ENCODE data around the gene CFL1. TPM values are rescaled to one million over a fixed set of nuclear protein-coding genes. Genes with fewer than 3 reads are reported as not detected.
"Not testable (repeated sequence)": the region's sequence is repeated elsewhere in the genome, so short reads cannot be mapped to it uniquely, and the experiment has no call there.

The CFL1 gene
- total RNA-seq, 1 experiment from 2014 or later, result 1,911 TPM

- in situ Hi-C loops (cut with HindIII; ENCODE audit: low pct_unique_long_range_greater_than_20kb, low sequenced_read_pairs), result no loop called here
- peak within 1 kb of the TSS; percentile 13 to 21; a peak in 3 of 4 replicates for H3K4me3 ChIP-seq (ENCODE audit: low read depth in 2 of 2, low read length in 2 of 2)
- ChIA-PET CTCF (interaction anchor here (1.5 kb wide), 1 partner anchor 18 kb away, joined by 6 read pairs; no protein-coding TSS in a partner anchor), POLR2A (no interaction called here)
- no peaks in the 10 kb centered on the region for H3K36me3 ChIP-seq (ENCODE audit: control insufficient read depth, insufficient read depth, low read length)
- H3K27ac ChIP-seq (ENCODE audit: low read length), result no peak within 1 kb of the TSS
- DNase-seq (ENCODE audit: low read depth, low spot score) (no peak), ATAC-seq (peak; percentile 90)
- intact Hi-C loops (cut with micrococcal nuclease; ENCODE audit: unreplicated experiment), result no loop called here
- H3K9me3 ChIP-seq (ENCODE audit: control insufficient read depth, insufficient read depth, low read depth, low read length), result no peaks in the 10 kb centered on the region; the same call in 1 of the 2 replicates
- BruUV-seq (replicated peaks), result no TSS peak
- no peaks in the 10 kb centered on the region for H3K4me1 ChIP-seq (ENCODE audit: control insufficient read depth, insufficient read depth, low read length)
- H3K27me3 ChIP-seq (ENCODE audit: control insufficient read depth, insufficient read depth, low read length), result peaks cover 6% of the 10 kb centered on the region; the same call in 1 of the 2 replicates
- TF ChIP-seq SIN3A (IDR thresholded peaks at IDR 0.05; ENCODE audit: borderline replicate concordance, insufficient read depth, low read depth, low read length) (no peak), POLR2AphosphoS5 (IDR thresholded peaks at IDR 0.05; ENCODE audit: low read depth, low read length) (no peak), TCF7L2 (IDR thresholded peaks at IDR 0.05; ENCODE audit: low read depth, low read length) (no peak), REST (IDR thresholded peaks at IDR 0.05; ENCODE audit: insufficient read depth in 1 of 2, low read depth in 2 of 2, low read length in 1 of 2) (no peak)
- TF ChIP-seq, protein P1, sequence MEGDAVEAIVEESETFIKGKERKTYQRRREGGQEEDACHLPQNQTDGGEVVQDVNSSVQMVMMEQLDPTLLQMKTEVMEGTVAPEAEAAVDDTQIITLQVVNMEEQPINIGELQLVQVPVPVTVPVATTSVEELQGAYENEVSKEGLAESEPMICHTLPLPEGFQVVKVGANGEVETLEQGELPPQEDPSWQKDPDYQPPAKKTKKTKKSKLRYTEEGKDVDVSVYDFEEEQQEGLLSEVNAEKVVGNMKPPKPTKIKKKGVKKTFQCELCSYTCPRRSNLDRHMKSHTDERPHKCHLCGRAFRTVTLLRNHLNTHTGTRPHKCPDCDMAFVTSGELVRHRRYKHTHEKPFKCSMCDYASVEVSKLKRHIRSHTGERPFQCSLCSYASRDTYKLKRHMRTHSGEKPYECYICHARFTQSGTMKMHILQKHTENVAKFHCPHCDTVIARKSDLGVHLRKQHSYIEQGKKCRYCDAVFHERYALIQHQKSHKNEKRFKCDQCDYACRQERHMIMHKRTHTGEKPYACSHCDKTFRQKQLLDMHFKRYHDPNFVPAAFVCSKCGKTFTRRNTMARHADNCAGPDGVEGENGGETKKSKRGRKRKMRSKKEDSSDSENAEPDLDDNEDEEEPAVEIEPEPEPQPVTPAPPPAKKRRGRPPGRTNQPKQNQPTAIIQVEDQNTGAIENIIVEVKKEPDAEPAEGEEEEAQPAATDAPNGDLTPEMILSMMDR (IDR thresholded peaks at IDR 0.05), result no peak
Observed at GRCh38 chr11:65833297-65834030, 24.5 kb downstream of the CFL1 start, which contains the start of gene SNX32. TSS of gene SNX32 (plus strand) at chr11:65833963. CDS start at chr11:65834066, 103 bp downstream.

GRCh38 chr11:65832231-65832630 lies 25.7 kb downstream of the CFL1 start:
- CTCF ChIA-PET; H3K4me1 ChIP-seq (ENCODE audit: control insufficient read depth, insufficient read depth, low read length); H3K36me3 ChIP-seq (ENCODE audit: control insufficient read depth, insufficient read depth, low read length); H3K9me3 ChIP-seq (ENCODE audit: control insufficient read depth, insufficient read depth, low read depth, low read length); ATAC-seq; POLR2A ChIA-PET; H3K27me3 ChIP-seq (ENCODE audit: control insufficient read depth, insufficient read depth, low read length); in situ Hi-C loops (cut with HindIII; ENCODE audit: low pct_unique_long_range_greater_than_20kb, low sequenced_read_pairs); intact Hi-C loops (cut with micrococcal nuclease; ENCODE audit: unreplicated experiment); DNase-seq (ENCODE audit: low read depth, low spot score); H3K27ac ChIP-seq (ENCODE audit: low read length); BruUV-seq (replicated peaks); H3K4me3 ChIP-seq (ENCODE audit: low read depth in 2 of 2, low read length in 2 of 2): not testable (repeated sequence)

DNA sequence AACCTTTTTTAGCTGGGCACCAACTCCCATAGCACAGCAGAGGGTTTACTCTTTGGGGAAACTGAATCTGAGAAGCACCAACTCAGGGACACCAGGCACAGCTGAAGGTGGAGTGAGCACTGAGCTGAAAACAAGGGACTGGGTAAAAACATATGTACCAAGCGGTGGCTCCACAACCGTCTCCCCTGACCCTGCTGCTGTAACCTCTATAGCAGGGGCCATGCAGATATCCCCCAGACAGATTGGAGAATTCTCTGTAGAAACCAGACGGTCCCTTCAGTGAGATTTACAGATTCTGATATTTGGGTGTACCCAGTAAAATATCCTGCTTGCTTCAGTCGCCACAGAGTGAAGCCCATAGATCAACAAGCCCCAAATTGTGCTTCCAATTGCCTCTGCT lies 28.5 kb downstream of the CFL1 start:
- BruUV-seq (replicated peaks), result no TSS peak
- Histone ChIP-seq H3K9me3 (ENCODE audit: control insufficient read depth, insufficient read depth, low read depth, low read length) (no peaks in the 10 kb centered on the region), H3K4me3 (ENCODE audit: low read depth in 2 of 2, low read length in 2 of 2) (no peak overlapping the region), H3K4me1 (ENCODE audit: control insufficient read depth, insufficient read depth, low read length) (no peaks in the 10 kb centered on the region), H3K36me3 (ENCODE audit: control insufficient read depth, insufficient read depth, low read length) (no peaks in the 10 kb centered on the region), H3K27me3 (ENCODE audit: control insufficient read depth, insufficient read depth, low read length) (peaks cover 6% of the 10 kb centered on the region; the same call in 1 of the 2 replicates), H3K27ac (ENCODE audit: low read length) (no peak overlapping the region)
- ATAC-seq (no peak), DNase-seq (ENCODE audit: low read depth, low spot score) (no peak)
- ChIA-PET POLR2A (no interaction called here), CTCF (interaction anchor here (0.5 kb wide), 1 partner anchor 500 kb away, joined by 3 read pairs; no protein-coding TSS in a partner anchor)
- intact Hi-C loops (cut with micrococcal nuclease; ENCODE audit: unreplicated experiment) (no loop called here), in situ Hi-C loops (cut with HindIII; ENCODE audit: low pct_unique_long_range_greater_than_20kb, low sequenced_read_pairs) (no loop called here)
- TF ChIP-seq SIN3A (IDR thresholded peaks at IDR 0.05; ENCODE audit: borderline replicate concordance, insufficient read depth, low read depth, low read length) (no peak), POLR2AphosphoS5 (IDR thresholded peaks at IDR 0.05; ENCODE audit: low read depth, low read length) (no peak), REST (IDR thresholded peaks at IDR 0.05; ENCODE audit: insufficient read depth in 1 of 2, low read depth in 2 of 2, low read length in 1 of 2) (no peak), TCF7L2 (IDR thresholded peaks at IDR 0.05; ENCODE audit: low read depth, low read length) (no peak)
- TF ChIP-seq, protein P1 (IDR thresholded peaks at IDR 0.05), result no peak

Data from Panc1 (cell line).